Psoas muscle (tissue), 8 donors: ENCODE measurements around the gene USP13. TPM values are rescaled to one million over a fixed set of nuclear protein-coding genes. Genes with fewer than 3 reads are reported as not detected.

ENCODE experiments used
- ATAC-seq, 4 donors: fragments of 200-7000 bp; cut with Tn5 transposase; one replicate each; pipeline ENCODE4 v1.9.1; 2020; ENCODE audit warnings: moderate library complexity in 3 of 4, mild to moderate bottlenecking in 2 of 4
- DNase-seq, 2 donors: peaks; one replicate each; pipeline ENCODE4 v3.0.0-alpha.2; 2020
- H3K27ac ChIP-seq: fragments of 200-600 bp; one replicate; pipeline ENCODE4 v1.8.0; 2022
- H3K27me3 ChIP-seq, 3 donors: fragments of 200-600 bp in 1 of 3; one replicate each; pipeline versions ENCODE4 v1.6.1 to v1.8.0; 2013 to 2022; ENCODE audit warnings: low read length in 2 of 3, mild to moderate bottlenecking in 2 of 3, moderate library complexity in 1 of 3; ENCODE audit not compliant: insufficient read depth in 3 of 3
- H3K36me3 ChIP-seq, 2 donors: fragments of 200-600 bp in 1 of 2; one replicate each; pipeline versions ENCODE4 v1.6.1 to v1.8.0; 2013 to 2022; ENCODE audit warnings: low read depth in 1 of 2, mild to moderate bottlenecking in 1 of 2, moderate library complexity in 1 of 2; ENCODE audit not compliant: insufficient read depth in 1 of 2
- H3K4me1 ChIP-seq: fragments of 200-600 bp; one replicate; pipeline ENCODE4 v1.8.0; 2022
- H3K4me3 ChIP-seq: fragments of 200-600 bp; one replicate; pipeline ENCODE4 v1.8.0; 2022; ENCODE audit warnings: mild to moderate bottlenecking
- H3K9me3 ChIP-seq: fragments of 200-600 bp; one replicate; pipeline ENCODE4 v1.8.0; 2022
- WGBS, 3 donors: extraction: QIAGEN DNeasy Blood & Tissue Kit; methylation state at CpG; one replicate each; pipeline versions ENCODE4 v1.1.6 to v1.1.7; 2013; 5-methylcytosine and 5-hydroxymethylcytosine counted together
- intact Hi-C, 2 donors: fragments of 100-400 bp; cut with DNase I; formaldehyde crosslinking; loops; one replicate each; pipeline versions ENCODE4 v1.11.0 to v1.14.2; 2022
- polyA plus RNA-seq, 3 donors: library from polyadenylated mRNA; stranded (reverse); fragments of 200-250 nt; gene quantifications; one replicate each; pipeline ENCODE4 v1.2.3, GENCODE V29; 2013
- total RNA-seq, 4 donors: library from RNA; stranded (reverse); fragmentation: NEBNext Ultra II Directional in 2 of 4; extraction: Animal tissue kit (Norgen Biotek cat#: 25700) in 2 of 4; gene quantifications; one replicate each; pipeline versions ENCODE4 v1.2.1 to v1.2.4, GENCODE V29; 2021 to 2023
- TF ChIP-seq, protein P1 (sequence below): fragments of 200-600 bp; IDR thresholded peaks from one replicate; pipeline ENCODE4 v1.8.0; 2022; ENCODE audit warnings: antibody characterized with exemption
- donor health status: healthy with polysubstance abuse.
- donor health status: DM: no; HTN: no; CAD: no; lungs with moderate emphysema.
- donor health status: Bipolar disorder and iron deficiency.
- donor health status: healthy.
- donor health status: DM: yes; HTN: yes; CAD: no.
- donor health status: DM: no; HTN: no; CAD: no.
- donor health status: DM: no; HTN: no; CAD: no.
- donor health status: DM: yes; HTN: yes; CAD: no.

USP13 gene
- total and polyA plus RNA-seq, 7 donors: 16.1 to 324 (median 175) TPM

DNA sequence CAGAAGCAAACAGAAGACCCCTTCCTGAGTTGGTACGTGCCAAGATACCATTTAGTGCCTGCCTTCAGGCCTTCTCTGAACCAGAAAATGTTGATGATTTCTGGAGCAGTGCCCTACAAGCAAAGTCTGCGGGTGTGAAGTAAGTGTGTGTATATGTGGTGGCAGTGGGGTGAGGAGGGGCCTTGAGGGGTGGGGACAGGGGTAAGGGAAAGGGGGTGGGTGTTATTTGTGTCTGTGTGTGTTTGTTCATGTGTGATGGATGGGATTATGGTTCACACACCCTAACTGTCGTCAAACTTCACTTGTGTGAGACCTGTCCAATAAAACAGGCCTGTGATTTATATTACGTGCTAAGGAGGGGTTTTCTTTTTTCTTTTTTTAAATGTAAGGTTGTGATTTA is 92.2 kb downstream of the USP13 start:
- H3K36me3 ChIP-seq: peaks cover 8 to 82% of the 10 kb centered on the region in 2 donors
- H3K27ac ChIP-seq: no peak overlapping the region
- H3K4me1 ChIP-seq: no peaks in the 10 kb centered on the region
- 74 to 87% (median 81%) methylated on average over 4 of the region's 4 CpGs for WGBS, 3 donors
- TF ChIP-seq, protein P1, sequence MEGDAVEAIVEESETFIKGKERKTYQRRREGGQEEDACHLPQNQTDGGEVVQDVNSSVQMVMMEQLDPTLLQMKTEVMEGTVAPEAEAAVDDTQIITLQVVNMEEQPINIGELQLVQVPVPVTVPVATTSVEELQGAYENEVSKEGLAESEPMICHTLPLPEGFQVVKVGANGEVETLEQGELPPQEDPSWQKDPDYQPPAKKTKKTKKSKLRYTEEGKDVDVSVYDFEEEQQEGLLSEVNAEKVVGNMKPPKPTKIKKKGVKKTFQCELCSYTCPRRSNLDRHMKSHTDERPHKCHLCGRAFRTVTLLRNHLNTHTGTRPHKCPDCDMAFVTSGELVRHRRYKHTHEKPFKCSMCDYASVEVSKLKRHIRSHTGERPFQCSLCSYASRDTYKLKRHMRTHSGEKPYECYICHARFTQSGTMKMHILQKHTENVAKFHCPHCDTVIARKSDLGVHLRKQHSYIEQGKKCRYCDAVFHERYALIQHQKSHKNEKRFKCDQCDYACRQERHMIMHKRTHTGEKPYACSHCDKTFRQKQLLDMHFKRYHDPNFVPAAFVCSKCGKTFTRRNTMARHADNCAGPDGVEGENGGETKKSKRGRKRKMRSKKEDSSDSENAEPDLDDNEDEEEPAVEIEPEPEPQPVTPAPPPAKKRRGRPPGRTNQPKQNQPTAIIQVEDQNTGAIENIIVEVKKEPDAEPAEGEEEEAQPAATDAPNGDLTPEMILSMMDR: no peak
- intact Hi-C loops: no loop called here
- no peak for DNase-seq
- no peak overlapping the region for H3K4me3 ChIP-seq
- no peaks in the 10 kb centered on the region for H3K9me3 ChIP-seq
- no peaks in the 10 kb centered on the region for H3K27me3 ChIP-seq
- ATAC-seq: no peak

DNA sequence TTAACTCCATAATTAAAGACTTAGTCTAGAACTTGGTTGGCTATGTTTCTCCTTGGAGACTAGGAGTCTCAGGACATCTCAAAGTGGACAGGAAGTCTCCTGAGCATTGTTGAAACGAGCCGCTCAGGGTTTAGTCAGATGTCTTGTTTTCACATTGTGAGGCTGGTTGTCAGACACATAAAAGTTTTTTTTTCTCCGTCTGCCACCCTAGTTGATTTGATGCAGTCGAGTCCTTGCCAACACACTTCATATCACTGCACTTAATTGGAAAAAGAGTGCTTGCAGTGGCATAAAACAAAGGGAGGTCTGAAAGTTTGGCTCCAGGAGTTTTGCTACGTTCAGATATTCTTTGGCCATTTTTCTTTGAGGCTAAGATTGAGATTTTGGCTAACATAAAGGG is 92.9 kb downstream of the USP13 start:
- no peaks in the 10 kb centered on the region for H3K27me3 ChIP-seq
- H3K27ac ChIP-seq: no peak overlapping the region
- TF ChIP-seq, protein P1: no peak
- WGBS, 3 donors: 64 to 69% (median 67%) methylated on average over 5 of the region's 5 CpGs
- H3K4me1 ChIP-seq: no peaks in the 10 kb centered on the region
- intact Hi-C loops: no loop called here
- H3K36me3 ChIP-seq: peaks cover 8 to 76% of the 10 kb centered on the region in 2 donors
- ATAC-seq (no peak), DNase-seq (no peak)
- H3K9me3 ChIP-seq: no peaks in the 10 kb centered on the region
- no peak overlapping the region for H3K4me3 ChIP-seq

DNA sequence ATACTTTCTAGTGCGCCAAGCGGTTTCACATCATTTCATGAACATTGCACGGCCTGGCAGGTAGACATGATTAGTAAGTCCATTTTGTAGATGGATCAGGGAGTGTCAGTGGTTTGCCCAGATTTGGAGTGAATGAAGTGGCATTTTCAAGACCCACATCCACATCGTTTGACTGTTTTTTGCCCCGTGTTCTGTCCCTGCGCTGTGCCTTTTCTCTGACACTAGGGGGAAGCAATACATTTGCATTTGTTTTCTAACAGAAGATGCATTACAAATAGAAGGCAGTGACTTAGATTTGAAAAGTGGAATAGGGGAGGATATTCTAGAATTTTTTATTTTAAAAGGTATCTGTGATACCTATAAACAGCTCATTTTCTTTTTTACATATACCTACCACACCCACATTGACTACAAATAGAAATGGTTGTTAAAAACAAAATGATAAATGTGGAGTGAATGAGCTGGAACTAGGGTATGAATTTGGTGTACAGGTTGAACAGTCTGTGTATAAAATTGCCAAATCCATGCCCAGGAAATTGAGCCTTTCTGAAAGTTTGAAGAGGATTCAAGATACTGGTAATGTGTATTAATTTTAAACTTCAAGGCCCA is 98.0 kb downstream of the USP13 start:
- H3K9me3 ChIP-seq: no peaks in the 10 kb centered on the region
- H3K36me3 ChIP-seq: peaks cover 4 to 74% of the 10 kb centered on the region in 2 donors
- WGBS, 3 donors: 59 to 70% (median 70%) methylated on average over 6 of the region's 6 CpGs
- H3K4me3 ChIP-seq: no peak overlapping the region
- DNase-seq: no peak
- no peak for ATAC-seq
- no peaks in the 10 kb centered on the region for H3K4me1 ChIP-seq
- intact Hi-C loops: no loop called here
- TF ChIP-seq, protein P1: peak; percentile 30
- no peaks in the 10 kb centered on the region for H3K27me3 ChIP-seq
- H3K27ac ChIP-seq: no peak overlapping the region

DNA sequence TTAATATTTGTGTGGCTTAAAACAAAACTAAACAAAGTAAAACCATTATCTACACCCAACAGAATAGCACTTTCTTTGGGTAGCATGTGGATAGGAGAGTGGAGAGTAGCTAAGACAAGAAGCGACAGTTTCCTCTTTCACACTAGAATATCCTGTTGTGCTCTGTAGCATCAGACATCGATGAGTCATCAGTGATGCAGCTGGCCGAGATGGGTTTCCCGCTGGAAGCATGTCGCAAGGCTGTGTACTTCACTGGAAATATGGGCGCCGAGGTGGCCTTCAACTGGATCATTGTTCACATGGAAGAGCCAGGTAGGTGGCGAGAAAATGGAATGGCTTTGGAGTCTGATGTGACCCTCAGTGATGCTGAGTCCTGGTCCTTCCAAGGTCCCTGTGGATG is 108.1 kb downstream of the USP13 start:
- peaks cover 5 to 98% of the 10 kb centered on the region in 2 donors for H3K36me3 ChIP-seq

More for the DNA sequence above, 108.1 kb downstream of the USP13 start:
- ATAC-seq: peak; percentile 48 to 80 (median 74)
- Histone ChIP-seq H3K4me1 (no peaks in the 10 kb centered on the region), H3K9me3 (no peaks in the 10 kb centered on the region), H3K27ac (no peak overlapping the region), H3K27me3 (no peaks in the 10 kb centered on the region), H3K4me3 (no peak overlapping the region)
- peak; percentile 23 to 58 for DNase-seq
- intact Hi-C loops: no loop called here
- 86 to 88% (median 87%) methylated on average over 8 of the region's 8 CpGs for WGBS, 3 donors
- TF ChIP-seq, protein P1: no peak
